Fibroblast of the conjunctiva (primary cell): ENCODE measurements around the gene CCDC158.
"Not testable (repeated sequence)": the region's sequence is repeated elsewhere in the genome, so short reads cannot be mapped to it uniquely, and the experiment has no call there.

Experiments
- DNase-seq: peaks from one replicate; pipeline ENCODE4 v3.0.0-alpha.2; 2010; ENCODE audit warnings: low read depth

The CCDC158 gene

DNA sequence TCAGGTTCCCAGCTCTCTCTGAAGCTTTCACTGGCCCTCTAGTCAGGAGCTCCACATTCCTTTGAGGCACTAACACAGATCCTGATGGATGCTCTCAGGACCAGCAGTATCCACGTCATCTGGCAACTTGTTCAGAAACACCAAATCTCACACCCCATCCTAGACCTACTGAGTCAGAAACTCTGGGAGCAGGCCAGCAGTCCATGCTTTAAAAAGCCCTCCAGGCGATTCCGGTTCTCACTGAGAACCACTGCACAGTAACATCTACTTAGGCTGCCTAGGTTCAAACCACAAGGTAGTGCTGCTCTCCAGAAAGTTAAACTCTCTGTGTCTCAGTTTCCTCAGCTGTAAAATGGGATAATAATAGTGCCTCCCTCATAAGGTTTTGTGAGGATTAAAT lies 55.3 kb downstream of the CCDC158 start:
- no peak for DNase-seq

DNA sequence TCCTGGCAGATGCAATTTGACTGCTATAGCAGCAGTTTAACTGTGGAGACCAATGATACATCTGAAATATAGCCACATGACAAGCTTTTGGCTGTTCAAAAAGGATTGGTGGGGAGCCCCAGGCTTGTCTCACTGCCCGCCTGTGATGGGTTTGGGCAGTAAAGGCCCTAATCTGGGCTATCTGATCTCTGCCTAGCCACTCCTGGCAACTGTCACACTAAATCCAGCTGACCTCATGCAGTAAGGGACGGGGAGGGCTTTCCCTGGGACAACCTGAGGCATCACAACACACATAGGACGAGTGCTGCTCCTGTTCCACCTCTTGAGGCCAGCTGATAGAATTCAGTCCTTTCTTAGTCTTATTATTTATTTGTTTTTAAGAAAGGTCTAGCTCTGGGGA lies 56.2 kb downstream of the CCDC158 start:
- DNase-seq: no peak

DNA sequence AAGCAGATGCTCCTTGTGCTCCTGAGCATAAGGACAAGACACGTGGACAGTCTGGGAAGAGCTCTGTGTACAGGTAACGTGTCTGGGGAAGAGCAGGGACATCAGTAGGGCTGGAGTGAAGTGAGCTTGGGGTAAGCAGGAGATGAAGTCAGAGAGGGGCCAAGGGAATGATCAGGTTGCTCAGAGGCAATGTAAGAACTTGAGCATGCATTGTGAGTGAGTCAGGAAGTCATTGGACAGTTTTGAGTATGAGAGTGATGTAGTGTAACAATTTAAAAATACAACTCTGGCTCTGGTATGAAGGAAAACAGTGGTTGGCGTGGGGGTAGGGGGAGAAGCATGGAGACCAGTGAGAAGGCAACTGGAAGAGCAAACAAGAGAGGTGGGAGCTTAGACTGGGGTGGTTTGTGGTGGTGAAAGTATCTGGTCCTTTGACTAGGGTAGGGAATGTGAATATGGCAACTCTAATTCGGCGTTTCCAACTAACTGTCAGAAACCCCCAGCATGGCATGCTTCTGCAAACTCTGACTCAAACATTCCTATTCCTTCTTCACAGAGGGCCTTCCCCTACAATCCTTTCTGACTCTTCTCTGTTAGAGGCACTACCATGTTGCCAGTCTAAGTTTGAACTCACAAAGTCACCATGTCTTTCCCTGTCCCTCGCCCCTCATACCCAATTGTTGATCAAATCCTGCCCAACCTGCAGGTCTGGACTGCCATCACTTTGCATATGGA lies 57.2 kb downstream of the CCDC158 start:
- DNase-seq: no peak

DNA sequence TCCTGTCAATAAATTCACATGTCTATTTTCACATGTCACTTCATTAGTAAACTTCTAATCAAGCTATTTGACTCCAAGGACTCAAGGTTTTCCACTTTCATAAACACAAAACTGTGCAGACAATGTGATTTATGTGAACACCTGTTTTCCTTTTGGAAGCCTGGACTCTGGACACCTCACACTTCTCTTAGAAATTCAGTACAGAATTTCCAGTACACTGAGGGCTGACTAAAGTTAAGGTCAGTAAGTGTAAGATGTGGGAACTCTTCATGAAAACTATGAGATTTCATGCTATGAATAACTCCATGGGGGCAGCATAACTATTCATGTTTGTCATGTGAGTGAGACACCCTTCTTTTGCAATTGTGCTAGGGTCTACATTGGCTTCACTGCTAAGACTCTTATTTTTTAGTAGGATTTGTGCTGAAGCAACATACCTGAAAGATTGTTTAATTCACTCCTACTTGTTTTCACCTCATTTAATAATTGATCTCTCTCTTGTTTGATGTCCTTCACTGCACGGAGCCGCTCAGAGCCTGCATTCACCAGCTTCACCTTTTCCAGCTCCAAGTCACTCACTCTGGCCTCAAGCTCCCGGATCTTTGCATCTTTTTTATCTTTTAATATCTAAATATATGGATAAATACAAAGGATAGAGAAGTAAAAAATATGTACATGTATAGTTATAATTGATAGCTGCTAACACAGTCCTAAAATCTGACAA lies 59.1 kb downstream of the CCDC158 start:
- no peak for DNase-seq

DNA sequence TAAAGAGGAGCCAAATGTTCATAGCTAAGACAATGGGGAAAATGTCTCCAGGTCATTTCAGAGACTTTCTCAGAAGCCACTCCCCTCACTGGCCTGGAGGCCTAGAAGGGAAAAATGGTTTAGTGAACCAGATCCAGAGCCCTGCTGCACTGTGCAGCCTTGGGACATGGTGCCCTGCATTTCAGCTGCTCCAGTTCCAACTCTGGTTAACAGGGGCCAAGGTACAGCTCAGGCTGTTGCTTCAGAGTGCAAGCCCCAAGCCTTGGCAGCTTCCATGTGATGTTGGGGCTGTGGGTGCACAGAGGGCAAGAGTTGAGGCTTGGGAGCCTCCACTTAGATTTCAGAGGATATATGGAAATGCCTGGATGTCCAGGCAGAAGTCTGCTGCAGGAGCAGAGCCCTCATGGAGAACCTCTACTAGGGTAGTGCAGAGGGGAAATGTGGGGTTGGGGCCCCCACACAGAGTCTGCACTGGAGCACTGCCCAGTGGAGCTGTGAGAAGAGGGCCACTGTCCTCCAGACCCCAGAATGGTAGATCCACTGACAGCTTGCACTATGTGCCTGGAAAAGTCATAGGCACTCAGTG lies 61.0 kb downstream of the CCDC158 start:
- DNase-seq: not testable (repeated sequence)

DNA sequence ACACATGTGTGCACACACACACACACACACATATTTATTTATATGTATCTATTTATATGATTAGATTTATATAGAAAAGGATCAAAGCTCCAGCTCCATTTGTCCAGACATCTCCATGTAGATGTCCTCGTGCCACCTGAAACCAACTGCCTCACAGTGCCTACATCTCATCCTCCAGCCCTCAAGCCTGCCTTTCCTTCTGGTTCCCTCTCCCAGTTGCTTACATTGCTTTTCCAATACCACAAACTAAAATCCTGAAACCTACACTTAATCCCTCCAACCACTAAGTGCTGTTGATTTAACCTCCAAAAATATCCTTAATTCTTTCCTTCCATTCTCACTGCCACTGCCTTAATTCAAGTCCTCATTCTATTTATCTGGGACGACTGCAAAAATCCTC lies 63.0 kb downstream of the CCDC158 start:
- no peak for DNase-seq

DNA sequence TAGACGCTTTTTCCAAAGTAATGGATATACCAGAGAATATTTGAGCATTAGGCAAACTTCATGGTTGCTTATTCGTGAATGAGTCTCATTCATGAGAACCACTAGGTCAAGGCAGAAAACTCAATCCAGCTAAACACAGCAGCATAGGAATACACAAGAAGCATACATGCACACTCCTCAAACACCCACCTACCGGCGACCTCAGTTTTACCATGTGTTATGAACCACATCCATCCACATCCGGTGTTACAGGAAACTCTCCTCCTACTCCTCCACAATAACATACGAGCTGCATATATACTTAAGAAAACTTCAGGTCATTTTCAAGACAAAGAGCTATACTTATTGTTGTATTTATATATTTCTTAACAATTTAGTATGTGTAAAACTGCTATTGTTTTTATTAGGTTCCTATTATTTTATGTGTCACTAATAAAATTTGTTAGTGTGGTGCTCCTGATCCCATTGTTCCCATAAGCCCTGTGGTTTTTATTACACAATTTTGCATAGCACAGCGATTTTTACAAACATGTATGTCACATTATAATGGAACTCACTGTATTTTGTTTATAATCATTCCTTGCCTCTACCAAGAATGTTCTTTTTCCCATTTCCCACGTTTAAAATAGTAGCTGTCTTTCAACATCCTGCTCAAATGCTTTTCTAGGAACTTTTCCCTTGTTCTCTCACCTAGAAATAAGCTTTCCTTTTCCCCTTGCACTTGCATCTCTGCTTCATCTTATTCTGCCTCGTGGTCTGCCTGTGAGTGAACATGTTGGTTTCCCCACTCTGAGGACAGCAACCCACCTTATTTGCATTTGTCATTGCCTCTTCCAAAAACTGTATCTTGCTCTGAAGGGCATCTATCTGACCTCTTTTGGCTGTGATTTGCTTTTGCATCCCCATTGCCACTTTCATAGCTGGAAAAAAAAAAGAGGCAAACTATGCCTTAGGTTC lies 66.1 kb downstream of the CCDC158 start:
- no peak for DNase-seq

DNA sequence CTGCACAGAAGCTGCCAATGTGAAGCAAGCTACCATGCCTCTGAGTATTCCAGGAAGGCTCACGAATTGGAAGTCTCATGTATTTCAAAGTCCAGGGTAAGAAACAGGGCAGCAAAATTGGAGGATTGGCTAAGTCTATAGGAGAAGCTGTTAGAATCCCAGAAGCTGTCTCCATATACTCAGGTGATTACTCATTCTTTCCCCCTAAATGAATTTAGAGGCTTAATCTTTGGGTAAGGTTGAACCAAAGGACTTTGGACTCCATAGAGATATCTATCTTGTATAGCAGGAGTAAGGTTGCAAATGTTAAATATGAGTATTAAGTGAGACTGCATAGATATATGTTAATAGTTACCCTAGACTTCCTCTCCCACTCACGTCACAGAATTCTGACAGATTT lies 78.1 kb downstream of the CCDC158 start:
- DNase-seq: no peak

DNA sequence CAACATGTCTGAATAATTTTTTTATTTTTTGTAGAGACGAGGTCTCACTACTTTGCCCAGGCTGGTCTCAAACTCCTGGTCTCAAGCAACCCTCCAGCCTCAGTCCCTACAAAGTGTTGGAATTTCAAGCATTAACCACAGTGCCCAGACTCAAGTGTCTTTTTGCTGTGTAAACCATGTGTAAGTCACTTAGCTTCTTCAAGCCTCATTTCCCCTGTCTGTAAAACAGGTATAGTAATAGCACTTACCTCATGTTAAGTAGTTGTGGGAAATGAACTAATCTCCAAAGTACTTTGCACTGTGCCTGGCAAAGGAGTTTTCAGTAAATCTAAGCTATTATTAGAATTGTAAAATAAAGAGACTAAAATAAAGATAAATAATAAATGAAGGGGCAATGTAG lies 78.8 kb downstream of the CCDC158 start:
- DNase-seq: no peak

DNA sequence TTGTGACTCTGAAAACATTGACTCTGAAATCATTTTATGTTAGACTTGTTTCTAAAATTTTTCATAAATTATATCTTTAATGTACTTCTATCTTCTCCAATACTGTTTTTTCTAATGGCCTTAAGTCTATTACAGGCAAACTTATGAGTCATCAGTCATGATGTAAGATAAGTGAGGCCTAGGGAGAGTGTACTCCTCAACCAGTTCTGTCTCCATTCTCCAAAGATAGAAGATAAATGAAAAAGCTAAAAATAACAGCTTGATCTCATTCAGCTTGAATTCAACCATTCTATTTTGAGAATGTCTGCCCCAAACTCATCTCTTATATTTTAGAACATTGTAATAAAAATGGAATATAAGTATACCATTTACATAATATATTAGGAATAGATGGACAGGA lies 79.9 kb downstream of the CCDC158 start:
- peak; percentile 13 for DNase-seq

DNA sequence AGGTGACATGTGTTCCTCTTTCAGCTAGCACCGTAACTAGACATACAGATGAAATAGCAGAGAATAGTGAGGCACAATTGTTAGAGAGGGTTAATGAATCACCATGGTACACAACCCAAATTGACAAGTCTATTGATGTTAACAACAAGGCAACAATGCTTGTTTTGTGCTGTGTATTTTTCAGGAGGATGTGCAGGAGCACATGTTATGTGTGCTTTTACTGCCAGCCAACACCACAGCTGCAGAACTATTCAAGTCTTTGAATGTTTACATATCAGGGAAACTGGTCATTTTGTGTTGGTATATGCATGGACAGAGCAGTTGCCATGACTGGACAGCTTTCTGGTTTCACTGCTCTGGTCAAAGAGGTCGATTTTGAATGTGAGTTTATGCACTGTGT lies 81.6 kb downstream of the CCDC158 start:
- DNase-seq: no peak

DNA sequence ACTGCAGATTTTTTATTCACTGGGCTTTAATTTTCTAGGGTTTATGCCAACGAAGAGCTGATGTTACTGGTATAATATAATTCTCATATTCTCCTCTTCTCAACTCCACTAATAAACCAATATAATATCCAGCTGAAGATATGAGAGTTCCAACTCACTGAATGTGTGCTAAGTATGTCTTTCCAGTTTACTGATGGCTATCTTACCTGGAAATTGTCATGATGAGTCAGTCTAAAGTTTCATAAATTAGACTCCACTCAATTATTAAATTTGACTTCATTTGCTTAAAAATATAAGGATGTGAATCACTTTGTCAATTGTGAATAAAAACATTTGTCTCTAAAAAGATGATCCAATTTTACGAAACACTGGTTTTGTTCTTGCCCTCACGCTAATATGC lies 86.1 kb downstream of the CCDC158 start:
- no peak for DNase-seq

DNA sequence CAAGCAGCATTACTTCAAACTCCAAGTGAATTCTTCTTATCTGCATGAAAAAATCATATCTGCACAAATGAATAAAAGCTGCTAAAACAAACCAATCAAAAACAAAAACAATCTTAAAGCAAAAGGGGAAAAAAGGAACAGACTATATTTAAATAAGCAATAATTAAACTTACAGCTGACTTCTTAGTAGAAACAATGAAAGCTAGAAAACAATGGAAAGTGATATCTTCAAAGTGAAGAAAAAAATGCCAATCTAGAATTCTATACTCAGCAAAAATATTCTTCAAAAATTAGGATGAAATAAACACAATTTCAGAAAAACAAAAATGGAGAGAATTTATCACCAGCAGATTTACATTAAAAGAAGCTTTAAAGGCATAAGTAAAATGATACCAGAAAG lies 94.4 kb downstream of the CCDC158 start:
- no peak for DNase-seq

DNA sequence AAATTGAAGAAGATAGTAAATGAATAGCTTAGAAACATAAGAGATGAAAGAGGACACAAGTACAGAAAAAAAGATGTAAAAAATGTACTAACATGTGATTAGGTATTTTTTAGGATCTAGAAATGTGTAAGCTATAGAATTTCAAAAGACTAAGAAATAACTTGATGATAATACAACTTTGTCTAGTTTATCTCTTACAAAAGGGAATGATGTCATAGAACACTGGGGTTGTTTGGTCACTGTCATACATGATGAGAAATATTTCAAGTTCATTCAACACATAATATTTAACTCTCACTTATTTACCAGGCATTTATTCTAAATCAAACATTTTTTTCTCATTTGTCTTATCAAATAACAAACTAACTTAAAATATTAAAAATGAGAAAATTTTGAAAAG lies 95.9 kb downstream of the CCDC158 start:
- no peak for DNase-seq

DNA sequence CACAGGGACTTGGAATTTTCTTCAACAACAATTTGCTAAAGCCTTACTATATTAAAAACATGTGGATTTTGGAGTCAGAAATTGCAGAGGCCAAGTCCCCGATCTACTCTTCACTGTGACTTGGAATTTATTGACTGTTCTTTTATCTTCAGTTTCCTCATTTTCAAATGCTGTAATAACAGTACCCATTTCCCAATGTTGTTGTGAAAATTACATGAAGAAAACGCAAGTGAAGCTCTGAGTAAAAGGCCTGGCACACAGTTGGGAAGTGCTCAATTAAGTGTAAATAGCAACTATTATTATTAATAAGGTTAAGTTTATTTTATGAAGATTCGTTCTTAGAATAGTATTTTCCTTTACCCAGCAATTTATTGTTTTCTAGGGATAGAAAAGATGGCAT lies 98.7 kb downstream of the CCDC158 start:
- DNase-seq: no peak

DNA sequence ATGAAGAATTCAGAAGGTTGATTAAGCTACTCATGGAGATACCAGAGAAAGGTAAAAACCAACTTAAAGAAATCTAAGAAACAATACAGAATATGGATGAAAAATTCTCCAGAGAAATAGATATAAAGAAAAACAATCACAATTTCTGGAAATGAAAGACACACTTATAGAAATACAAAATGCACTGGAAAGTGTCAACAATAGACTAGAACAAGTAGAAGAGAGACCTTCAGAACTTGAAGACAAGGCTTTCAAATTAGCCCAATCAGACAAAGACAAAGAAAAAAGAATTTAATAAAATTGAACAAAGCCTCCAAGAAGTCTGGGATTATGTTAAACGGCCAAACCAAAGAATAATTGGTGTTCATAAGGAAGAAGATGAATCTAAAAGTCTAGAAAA lies 104.8 kb downstream of the CCDC158 start:
- DNase-seq: no peak

DNA sequence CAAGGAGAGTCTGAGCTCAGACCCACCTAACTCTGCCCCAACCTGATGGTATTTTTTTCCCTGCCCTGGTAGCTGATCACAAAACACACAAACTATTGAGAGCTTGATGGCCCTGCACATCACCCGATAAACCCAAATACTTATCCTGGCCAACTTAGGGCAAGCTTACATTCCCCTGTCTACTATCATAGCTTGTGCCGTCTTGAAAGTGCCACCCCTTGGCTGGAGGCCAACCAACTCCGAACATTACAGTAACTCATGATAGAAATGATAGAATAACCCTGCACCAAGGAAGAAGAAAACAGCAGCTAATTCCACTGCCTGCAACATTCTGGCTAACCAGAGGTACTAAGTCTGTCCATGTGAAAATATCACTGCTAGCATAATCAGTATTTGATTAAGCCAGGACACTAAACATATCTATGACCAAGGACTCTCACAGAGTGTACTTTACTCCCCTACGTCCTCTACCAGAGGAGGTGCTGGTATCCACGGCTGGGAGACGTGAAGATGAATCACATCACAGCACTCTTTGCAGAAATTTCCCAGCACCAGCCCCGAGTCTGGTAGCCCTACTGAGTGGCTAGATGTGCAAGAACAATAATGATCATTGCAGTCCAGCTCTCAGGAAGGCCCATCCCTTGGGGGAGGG lies 105.5 kb downstream of the CCDC158 start:
- no peak for DNase-seq

DNA sequence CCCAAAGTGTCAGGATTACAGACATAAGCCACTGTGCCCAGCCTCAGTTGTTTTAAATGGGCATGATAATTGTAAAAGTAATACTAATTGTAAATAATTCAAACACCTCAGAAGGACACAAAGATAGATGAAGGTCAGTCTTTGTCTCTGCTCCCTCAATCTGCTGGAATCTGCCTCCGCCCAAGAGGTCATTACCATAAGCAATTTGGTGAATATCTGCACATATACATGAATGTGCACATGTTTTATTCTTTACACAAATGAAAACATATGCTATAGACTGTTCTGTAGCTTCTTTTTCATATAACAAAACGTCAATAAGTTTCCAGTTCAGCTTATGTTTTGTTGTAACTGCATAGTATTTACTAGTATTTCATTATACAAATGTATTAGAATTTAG lies 107.4 kb downstream of the CCDC158 start:
- no peak for DNase-seq

DNA sequence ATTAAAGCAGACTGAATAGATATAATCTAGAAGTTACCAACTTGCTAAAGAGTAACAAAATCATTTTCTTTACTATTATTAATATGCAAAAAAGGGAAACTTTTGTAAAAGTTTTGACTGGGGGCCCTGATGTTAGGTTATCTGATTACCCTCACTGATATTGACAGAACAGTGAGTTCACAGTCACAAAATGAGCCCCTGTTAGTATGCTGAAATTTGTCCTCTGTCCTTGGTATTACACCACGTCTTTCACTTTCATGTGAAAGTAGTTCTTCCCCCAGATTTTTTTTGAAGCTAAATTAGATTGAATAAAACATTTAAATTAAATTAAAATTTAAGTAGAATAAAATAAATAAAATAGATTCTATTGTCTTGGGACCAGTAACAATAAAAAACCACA lies 108.5 kb downstream of the CCDC158 start:
- no peak for DNase-seq

DNA sequence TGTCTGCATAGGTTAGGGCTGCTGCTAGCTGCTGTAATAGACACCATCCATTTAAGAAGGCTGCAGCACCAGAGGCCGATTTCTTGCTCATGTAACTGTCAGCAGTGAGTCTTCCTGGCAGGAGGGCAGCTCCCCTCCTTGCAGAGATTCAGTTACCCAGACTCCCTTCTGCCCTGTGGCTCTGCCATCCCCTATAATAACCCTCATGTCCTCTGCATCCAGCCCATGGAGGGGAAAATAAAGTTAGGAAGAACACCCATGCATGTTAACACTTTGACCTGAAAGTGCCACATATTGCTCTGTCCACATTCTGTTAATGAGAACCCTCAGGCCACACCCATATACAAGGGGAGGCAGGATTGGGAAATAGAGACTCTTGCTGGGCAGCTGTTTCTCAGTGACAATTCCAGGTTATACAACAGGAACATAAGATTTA lies 109.0 kb downstream of the CCDC158 start:
- DNase-seq: no peak

DNA sequence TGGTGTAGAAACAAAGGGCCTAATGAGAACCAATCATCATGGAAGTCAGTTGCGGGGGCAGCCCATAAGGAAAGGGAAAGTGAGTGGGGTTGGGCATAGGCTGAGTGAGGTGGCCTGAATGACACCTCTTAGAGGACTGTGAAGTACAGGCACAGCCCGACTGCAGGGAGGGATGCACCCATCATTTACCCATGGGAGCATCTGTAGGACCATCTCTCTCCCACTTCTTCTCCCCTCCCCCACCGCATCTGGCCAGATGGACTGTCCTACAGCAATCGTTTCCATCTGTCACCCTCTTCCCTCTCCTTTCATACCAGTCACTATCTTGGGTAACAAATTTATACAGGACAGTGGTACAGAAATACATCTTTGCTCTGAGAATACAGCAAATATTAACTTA lies 110.3 kb downstream of the CCDC158 start:
- no peak for DNase-seq
